Skin of body (tissue), 2 donors: ENCODE data around the gene SPOCK1. TPM values are rescaled to one million over a fixed set of nuclear protein-coding genes. Genes with fewer than 3 reads are reported as not detected.
"Not testable (repeated sequence)": the region's sequence is repeated elsewhere in the genome, so short reads cannot be mapped to it uniquely, and the experiment has no call there.

Source experiments
- DNase-seq: peaks from one replicate; lab custom pipeline; 2025; lab: John Stamatoyannopoulos, UW
- total RNA-seq: library from RNA; depleted of rRNA; stranded (reverse); fragments of >200 nt; gene quantifications from one replicate; pipeline ENCODE4 v1.2.3, GENCODE V29; 2014

The SPOCK1 gene
- total RNA-seq, 1 donor from 2014 or later = 7.0 TPM

- no peak for DNase-seq
Observed at GRCh38 chr5:137266186-137266585, 232.9 kb downstream of the SPOCK1 start.

- DNase-seq = no peak
Observed at GRCh38 chr5:137265457-137265856, 233.7 kb downstream of the SPOCK1 start.

- DNase-seq = peak; percentile 62
Observed at GRCh38 chr5:137264573-137264972, 234.6 kb downstream of the SPOCK1 start.

- DNase-seq = no peak
Observed at GRCh38 chr5:137264041-137264440, 235.1 kb downstream of the SPOCK1 start.

GRCh38 chr5:137263371-137264005 lies 235.6 kb downstream of the SPOCK1 start:
- DNase-seq = no peak

GRCh38 chr5:137262818-137263217 lies 236.3 kb downstream of the SPOCK1 start:
- DNase-seq = no peak

- no peak for DNase-seq
Observed at GRCh38 chr5:137260820-137261695, 238.1 kb downstream of the SPOCK1 start.

GRCh38 chr5:137259115-137259514 lies 240.0 kb downstream of the SPOCK1 start:
- DNase-seq = not testable (repeated sequence)

- peak; percentile 47 for DNase-seq
Observed at GRCh38 chr5:137254119-137255090, 244.7 kb downstream of the SPOCK1 start.

- DNase-seq = no peak
Observed at GRCh38 chr5:137252512-137252911, 246.6 kb downstream of the SPOCK1 start.

GRCh38 chr5:137250421-137250820 lies 248.7 kb downstream of the SPOCK1 start:
- DNase-seq = no peak

GRCh38 chr5:137248527-137248926 lies 250.6 kb downstream of the SPOCK1 start:
- no peak for DNase-seq

GRCh38 chr5:137245438-137245837 lies 253.7 kb downstream of the SPOCK1 start:
- no peak for DNase-seq

- DNase-seq = no peak
Observed at GRCh38 chr5:137240285-137240684, 258.8 kb downstream of the SPOCK1 start.

GRCh38 chr5:137236849-137237507 lies 262.1 kb downstream of the SPOCK1 start:
- no peak for DNase-seq

- DNase-seq = no peak
Observed at GRCh38 chr5:137236252-137236651, 262.9 kb downstream of the SPOCK1 start.

GRCh38 chr5:137234973-137235943 lies 263.9 kb downstream of the SPOCK1 start:
- no peak for DNase-seq

GRCh38 chr5:137233726-137234125 lies 265.4 kb downstream of the SPOCK1 start:
- DNase-seq = no peak

- DNase-seq = not testable (repeated sequence)
Observed at GRCh38 chr5:137233304-137233703, 265.8 kb downstream of the SPOCK1 start.

- DNase-seq = no peak
Observed at GRCh38 chr5:137231540-137231939, 267.6 kb downstream of the SPOCK1 start.
